Measurements from ENCODE around the gene PROC. TPM values are rescaled to one million over a fixed set of nuclear protein-coding genes. Genes with fewer than 3 reads are reported as not detected.

Gene PROC
- total RNA-seq, 1 donor from 2014 or later, result 0.17 TPM

GRCh38 chr2:127423880-127424279, 5.7 kb downstream of the PROC start:
- no peak overlapping the region for H3K4me3 ChIP-seq (ENCODE audit: low read depth, low read length)
- DNase-seq (ENCODE audit: low read depth), result no peak
- no peak for TF ChIP-seq CTCF (conservative IDR thresholded peaks at IDR 0.05; ENCODE audit: low read depth, low read length)

- DNase-seq (ENCODE audit: low read depth), result no peak
- TF ChIP-seq CTCF (conservative IDR thresholded peaks at IDR 0.05; ENCODE audit: low read depth, low read length), result no peak
Observed at GRCh38 chr2:127424598-127425520, 6.6 kb downstream of the PROC start.

GRCh38 chr2:127425540-127426490, 7.6 kb downstream of the PROC start:
- no peak for TF ChIP-seq CTCF (conservative IDR thresholded peaks at IDR 0.05; ENCODE audit: low read depth, low read length)
- H3K4me3 ChIP-seq (ENCODE audit: low read depth, low read length), result no peak overlapping the region
- DNase-seq (ENCODE audit: low read depth), result no peak

More at GRCh38 chr2:127424598-127425520, 6.6 kb downstream of the PROC start:
- H3K4me3 ChIP-seq (ENCODE audit: low read depth, low read length), result no peak overlapping the region

GRCh38 chr2:127426501-127427354, 8.5 kb downstream of the PROC start:
- H3K4me3 ChIP-seq (ENCODE audit: low read depth, low read length), result no peak overlapping the region
- no peak for DNase-seq (ENCODE audit: low read depth)
- no peak for TF ChIP-seq CTCF (conservative IDR thresholded peaks at IDR 0.05; ENCODE audit: low read depth, low read length)

- no peak for DNase-seq (ENCODE audit: low read depth)
- no peak for TF ChIP-seq CTCF (conservative IDR thresholded peaks at IDR 0.05; ENCODE audit: low read depth, low read length)
- no peak overlapping the region for H3K4me3 ChIP-seq (ENCODE audit: low read depth, low read length)
Observed at GRCh38 chr2:127427376-127428056, 9.3 kb downstream of the PROC start.

All from epithelial cell of proximal tubule (primary cell).